HG03439 (cell line): Measurements from ENCODE around the gene ARHGAP29.

Source experiments
- ATAC-seq: cut with Tn5 transposase; IDR thresholded peaks from one replicate; pipeline ENCODE4 v1.9.1; 2021; ENCODE audit warnings: mild to moderate bottlenecking, moderate library complexity; ENCODE audit not compliant: unreplicated experiment

The ARHGAP29 gene

DNA sequence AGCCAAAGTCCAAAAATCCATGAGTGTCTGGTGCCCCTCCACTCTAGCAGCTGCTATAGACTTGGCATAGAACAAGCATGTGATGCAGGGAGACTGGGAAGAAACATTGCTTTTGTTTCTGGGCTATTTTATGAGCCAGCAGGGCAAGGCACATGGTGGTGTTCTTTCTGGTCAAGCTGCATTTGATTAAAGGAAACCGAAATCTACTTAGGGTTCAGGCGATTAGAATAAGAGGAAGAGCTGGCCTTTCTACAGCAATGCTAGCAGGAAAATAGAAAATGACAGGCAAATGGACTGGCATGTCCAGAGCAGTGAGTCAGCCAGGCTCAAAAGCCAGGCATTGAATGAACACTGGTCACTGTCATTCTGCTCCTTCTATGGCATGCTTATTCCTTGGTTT lies 28.5 kb upstream of the ARHGAP29 start:
- ATAC-seq = no peak

DNA sequence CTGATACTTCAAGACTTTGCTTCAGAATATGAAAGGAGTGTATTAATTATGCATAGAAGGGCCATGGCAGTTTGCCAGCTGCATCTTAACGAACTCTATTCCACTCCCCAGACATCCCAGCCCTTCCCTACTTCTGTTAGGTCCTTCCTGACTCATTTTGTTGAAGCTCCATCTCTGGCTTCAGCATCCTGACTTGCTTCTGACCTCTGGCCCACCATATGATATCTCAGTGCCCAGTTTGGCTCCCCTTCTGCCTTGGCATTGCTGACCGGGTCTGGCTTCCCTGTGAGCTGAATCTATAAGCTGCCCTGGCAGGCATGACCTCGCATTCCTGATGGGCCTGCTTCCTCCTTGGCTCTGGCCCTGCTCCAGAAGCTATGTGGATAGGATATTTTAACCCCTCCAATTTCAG lies 27.6 kb upstream of the ARHGAP29 start:
- no peak for ATAC-seq

DNA sequence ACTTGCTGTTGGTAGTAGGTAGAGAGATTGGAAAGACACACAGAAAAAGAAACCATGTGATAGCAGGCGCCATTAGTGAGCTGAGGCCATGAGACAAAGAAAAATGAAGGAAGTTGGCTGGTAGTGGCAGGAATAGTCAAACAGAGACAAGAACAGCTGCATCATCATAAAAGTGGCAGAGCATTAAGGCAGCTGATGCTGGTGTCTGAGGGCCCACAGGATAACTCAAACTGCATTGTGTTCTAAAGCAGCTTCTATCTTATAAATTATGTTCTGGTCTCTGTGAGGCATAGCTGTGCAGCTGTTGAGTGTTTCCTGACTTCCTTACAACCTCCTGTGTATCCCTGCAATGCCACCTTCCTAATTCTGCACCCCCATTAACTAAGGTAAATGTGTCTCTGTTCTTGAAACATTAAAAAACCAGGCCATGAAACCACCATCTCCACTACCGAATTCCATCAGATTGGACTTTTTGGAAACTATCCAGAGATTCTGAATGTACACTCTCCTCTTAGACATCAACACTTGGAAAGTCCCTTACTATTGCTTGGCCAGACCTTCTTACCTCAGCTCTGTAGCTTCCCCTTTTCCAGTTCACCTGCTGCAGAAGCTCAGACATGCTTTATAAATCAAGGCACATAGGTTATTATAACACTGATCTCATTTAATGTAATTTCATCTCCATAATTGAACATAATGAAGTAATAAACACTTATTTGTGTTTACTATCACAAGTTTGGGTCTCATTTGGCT lies 23.4 kb upstream of the ARHGAP29 start:
- ATAC-seq = no peak

DNA sequence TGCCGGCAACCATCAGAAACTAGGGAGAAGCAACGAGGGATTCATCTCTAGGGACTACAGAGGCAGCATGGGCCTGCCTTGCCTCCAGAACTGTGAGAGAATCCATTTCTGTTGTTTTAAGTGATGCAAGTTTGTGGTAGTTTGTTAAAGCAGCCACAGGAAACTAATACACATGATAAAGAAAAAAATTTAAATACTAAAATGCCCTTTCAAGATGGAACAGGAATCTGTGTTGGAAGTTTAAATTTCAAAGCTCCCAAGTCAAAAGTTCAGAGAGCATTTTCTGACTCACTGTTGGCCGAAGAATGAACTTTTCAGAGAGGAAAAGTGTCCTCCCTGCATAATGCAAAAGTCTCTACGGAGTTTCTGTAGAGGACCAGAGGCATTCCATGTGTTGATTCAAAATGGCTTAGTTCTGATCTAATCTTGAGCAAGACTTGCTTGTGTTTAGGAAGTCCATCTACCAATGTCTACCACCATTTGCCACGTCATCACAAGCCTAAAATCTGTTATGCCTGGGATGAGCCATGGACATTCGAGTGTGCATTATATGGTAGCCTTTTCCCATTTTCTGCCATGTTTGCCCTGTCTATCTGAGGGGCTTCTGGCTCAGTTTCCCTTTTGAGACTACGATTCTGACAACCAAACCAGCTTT lies 22.4 kb upstream of the ARHGAP29 start:
- no peak for ATAC-seq

DNA sequence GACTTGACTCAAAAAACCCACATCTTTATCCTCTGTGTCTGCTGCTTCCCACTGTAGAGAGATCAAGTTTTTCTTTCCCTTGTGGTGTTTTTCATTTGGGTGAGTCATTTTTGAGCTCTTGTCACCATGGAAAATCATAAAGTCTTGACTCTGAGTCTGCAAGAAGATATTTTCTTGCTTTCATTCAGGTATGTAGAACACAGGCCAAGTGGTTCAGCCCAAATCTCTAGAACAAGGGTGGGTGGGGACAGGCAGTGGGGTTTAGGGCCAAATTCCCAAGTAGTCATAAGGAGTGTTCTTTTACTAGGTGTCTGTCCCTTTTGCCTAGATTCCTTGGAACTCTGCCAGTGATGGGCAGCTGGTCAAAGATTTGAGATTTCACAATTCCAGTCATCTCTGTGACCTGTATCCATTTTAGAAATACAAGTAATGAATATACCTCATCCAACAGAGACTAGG lies 21.5 kb upstream of the ARHGAP29 start:
- no peak for ATAC-seq

DNA sequence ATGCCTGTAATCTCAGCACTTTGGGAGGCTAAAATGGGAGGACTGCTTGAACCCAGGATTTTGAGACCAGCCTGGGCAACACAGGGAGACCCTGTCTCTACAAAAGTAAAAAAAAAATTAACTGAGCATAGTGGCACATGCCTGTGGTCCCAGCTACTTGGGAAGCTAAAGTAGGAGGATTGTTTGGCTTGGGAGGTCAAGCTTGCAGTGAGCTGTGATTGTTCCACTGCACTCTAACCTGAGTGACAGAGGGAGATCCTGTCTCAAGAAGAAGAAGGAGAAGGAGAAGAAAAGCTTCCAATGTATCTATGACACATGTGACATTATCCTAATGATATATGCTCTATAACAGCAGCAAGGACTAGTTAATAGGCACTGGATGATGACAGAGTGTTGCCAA lies 20.1 kb upstream of the ARHGAP29 start:
- no peak for ATAC-seq

DNA sequence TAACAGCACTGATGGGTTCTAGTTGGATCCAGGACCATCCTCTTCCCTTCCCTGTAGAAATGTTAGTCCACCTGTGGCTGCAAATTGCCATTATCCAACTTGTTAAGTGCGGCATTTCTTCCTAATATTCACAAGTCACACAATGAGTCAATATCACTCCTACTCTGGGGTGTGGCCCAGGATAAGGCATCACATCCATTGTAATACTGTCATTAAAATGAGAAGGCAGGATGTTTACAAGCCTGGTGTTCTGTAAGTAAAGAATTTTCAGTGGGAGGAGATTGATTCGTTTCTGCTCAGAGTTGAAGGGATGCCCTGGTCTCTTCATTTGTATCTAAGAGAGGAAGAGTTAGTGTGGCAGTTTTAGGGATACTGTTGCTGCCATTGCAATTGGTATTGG lies 18.1 kb upstream of the ARHGAP29 start:
- no peak for ATAC-seq

DNA sequence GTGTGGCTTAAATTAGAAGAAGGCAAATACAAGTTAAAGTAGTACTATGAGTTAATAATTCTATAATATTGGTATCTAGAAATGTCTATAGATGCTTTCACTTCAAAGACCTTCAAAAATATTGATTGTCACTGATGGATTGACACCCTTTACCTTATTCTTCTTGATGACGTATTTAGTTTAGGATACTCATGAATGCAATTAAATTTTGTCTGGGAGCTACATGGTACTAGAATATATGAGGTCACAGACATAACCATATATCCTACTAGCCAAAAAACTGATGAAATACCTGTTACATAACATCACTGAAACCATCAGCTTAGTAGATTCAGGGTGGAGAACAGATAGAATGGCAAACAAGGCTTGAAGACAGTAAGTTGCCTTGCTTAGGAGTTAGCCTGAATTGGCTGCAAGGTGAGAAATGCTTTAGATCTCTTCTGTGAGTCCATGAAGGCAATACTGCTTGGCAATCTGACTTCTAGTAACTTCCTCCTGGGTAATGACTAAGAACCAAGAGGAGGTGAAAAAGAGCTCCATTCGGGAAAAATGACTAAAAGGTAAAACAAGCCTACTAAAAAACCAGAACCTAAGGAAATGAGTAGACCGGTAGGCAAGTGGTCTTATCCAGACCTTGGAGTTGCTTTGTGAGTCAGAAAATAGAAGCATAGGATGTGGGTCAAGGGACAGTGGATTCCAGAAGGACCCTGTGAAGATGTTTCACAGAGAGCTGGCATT lies 16.9 kb upstream of the ARHGAP29 start:
- ATAC-seq = no peak

DNA sequence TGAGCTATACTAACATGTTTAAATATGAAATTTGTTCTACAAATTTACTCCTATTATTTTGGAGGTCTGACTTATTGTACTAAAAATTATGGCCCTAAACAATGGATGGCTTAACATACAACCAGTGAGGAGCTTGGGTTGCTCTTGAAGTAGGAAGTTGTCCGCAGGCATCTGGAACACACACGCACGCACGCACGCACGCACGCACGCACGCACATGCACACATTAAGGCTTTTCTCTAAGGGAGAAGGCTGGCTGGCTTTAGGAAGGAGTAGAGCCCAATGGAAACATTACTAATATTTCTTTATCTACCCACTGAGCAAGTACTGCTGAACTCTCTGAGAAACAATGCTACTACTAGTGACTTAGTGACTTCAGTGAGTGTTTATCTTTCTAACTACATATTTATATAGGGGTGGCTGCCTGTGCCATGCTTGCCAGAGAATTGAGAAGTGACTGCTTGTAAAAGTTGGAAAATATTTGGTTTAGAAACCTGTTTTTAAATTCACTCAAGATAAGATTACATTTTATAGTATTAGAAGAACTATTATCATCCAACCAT lies 16.2 kb upstream of the ARHGAP29 start:
- no peak for ATAC-seq

DNA sequence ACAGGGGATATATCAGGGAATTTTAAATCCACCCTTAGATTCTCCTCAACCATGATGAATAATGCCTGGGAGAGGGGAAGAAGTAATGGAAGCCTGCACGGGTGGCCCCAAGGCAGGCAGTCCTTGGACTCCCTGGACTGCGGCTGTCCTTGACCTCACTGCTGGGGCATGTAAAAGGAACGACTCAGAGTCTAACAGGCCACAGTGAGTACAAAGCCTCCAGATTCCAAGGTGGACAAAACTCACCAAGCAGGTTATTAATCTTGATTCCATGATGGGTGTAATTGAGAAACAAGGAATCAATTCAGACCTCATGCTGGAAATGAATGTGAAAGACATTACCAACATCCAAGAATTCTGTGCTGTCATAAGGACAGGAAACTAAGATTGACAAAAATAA lies 13.0 kb upstream of the ARHGAP29 start:
- no peak for ATAC-seq

DNA sequence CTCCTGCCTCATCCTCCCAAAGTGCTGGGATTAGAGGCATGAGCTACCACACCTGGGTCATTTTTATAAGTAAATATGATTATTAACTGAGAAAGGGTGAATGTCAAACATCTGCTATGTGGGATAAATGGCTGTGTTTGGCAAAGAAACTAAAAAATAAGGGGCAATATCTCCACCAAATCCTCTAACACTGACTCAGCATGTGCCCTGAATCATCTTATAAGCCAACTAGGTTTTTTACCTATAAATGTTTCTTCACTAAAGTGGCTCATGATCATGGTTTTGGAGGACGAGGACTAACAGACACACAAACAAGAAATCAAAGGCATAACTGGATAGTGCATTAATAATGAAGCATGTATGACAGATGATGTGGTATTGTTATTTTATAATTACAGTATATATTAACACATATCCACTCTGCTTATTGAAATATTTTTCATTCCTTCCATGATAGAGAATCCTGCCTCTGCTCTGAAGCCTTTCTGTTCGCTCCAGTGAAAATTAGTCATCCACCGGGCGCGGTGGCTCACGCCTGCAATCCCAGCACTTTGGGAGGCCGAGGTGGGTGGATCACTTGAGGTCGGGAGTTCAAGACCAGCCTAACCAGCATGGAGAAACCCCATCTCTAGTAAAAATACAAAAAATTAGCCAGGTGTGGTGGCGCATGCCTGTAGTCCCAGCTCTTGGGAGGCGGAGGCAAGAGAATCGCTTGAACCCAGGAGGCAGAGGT lies 11.7 kb upstream of the ARHGAP29 start:
- ATAC-seq = no peak

DNA sequence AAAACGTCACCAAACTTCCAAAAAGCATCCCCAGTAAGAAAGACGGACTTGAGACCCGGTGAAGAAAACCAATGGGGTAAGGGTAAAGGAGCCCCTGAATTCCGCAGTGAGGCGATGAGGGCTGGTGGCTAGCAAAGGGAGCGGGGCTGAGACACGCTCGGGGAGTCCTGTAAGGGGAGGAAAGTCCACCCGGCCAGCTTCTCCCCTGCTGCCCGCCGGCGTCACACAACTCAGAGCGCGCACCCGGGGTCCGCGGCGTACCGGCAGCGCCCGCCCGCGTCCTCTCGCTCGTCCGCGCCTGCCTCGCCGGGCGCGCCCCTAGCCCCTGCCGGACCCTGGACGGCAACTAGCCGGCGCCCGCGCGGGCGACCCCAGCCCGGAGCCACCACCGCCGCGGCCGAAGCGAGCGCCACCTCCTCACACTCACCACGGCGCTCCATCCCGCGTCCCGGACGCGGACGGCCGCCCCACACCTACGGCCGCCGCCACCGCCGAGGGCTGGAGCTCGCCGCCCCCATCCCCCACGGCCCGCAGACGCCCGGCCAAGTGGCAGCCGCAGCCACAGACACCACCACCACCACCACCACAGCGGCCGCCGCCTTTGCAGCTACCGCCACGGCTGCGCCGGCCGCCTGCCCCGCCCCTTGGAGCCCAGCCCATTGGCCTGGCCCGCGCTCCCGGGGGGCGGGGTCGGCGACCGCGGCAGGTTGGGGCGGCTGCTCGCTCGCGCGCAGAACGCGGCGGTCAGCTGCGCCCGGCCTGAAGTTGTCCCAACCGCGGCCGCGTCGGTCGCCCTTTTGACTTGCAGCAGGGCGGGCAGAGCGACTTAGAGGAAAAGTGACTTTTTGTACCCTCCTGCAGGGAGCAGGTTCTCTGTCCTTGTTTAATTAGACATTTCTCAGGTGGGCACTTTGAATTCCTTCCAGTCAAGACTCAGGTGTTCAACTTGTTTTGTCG lies 10.0 kb upstream of the ARHGAP29 start:
- ATAC-seq = peak; percentile 90

DNA sequence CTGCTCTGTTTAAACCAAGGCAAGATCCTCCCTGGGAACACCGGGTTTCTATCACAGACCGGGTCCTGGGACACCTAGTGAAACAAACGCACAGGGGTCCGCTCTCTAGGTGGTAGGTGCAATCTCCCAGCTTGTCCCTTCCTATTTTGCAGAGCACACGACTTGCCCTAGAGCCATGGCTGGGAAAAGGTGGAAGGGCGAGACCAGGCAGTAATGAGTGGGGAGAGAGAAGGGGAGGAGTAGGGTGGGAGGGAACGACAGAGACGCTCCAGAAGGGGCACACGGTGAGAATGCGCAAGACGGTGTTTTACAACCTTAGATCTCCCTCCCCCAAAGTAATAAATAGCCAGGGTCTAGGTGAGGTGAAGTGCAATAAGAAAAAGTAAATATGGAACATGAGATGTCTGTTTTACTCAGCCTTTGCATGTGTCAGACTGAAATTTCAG lies 9.3 kb upstream of the ARHGAP29 start:
- ATAC-seq = no peak

DNA sequence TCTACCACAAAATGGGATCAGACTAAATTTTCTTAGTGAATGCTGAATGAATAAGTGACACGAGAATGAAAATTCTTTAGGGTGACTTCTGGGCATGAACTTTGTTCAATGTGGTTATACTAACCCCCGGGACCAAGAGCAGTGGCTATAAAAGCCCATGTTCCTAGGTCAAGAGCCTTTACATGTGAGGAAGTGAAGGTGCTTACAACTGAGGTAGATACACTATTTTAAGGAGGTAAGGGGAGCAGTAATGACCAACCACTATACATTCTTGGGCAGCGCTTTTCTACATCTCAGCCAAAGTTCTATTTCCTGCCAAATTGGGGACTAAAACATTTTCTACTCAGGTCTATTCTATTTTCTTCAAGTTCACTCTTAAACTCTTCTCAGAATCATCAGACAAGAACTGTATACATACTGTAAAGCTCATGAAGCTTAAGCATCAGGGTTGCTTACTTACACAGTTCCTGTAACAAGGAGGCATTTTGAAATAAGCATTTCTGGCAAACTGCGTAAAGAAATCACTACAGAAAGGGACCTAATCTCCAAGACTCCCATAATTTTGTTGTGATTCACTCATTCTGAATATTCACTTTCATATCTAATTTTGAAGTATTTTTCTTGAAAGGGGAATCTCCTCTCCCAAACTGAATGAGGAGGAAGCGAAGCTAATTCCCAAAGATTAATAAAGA lies 8.5 kb upstream of the ARHGAP29 start:
- ATAC-seq = no peak

DNA sequence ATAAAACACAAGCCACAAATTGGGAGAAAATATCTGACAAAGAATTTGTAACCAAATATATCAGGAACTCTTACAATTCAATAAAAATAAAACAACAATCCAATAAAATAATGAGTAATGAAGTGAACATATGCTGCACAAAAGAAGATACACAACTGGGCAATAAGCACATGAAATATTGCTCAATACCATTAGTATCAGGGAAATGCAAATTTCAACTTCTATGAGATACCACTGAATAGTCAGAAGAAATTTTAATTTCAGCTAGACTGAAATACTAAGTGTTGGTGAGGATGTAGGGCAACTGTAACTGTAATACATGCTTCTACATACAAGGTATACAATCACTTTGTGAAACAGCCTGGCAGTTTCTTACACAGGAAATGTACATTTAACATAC lies 7.4 kb upstream of the ARHGAP29 start:
- no peak for ATAC-seq

DNA sequence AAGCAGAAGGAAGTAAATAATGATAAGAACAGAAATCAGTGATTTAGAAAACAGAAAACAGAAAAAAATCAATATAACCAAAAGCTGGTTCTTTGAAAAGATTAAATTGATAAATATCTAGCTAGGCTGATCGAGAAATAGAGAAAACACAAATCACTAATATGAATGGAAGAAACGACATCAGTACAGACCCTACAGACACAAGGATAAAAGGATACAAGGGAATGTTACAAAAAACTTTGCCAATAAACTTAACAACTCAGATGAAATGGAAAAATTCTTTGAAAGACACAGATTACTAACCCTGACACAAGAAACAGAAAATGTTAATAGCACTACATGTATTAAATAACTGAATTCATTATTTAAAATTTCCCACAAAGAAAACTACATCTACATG lies 6.3 kb upstream of the ARHGAP29 start:
- no peak for ATAC-seq

DNA sequence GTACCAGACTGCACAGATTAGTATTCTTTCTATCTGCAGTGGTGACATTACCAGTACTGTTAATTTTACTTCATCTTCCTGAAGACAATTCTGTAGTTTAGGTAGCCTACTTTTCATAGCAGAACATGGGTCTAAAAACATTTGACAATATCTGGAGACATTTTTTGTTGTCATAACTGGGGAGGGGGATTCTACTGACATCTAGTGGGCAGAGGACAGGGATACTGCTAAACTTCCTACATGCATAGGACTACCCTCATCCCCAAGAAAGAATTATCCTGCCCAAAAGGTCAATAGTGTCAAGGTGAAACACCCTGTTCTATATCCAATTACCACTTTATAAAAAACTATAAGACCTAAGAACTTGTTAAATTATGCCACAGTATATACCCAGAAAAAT lies 3.4 kb upstream of the ARHGAP29 start:
- ATAC-seq = no peak

DNA sequence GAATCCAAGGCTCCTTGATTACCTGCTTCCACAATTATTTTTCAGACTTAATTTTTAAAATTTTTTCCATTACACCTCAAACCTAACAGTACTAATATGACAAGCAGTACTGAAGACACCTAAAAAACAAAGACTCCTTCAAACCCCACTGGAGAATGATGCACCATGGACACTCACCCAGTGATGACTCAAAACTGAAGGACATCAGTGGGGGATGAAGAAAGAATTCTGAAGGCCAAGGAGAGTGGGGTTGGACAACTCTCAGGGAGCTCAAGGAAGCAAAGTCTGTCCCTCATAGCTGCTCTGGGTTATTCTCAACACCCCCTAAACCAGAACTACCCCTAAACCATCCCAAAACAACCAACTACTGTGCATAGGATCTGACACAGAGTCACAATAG lies 2.4 kb upstream of the ARHGAP29 start:
- ATAC-seq = no peak

DNA sequence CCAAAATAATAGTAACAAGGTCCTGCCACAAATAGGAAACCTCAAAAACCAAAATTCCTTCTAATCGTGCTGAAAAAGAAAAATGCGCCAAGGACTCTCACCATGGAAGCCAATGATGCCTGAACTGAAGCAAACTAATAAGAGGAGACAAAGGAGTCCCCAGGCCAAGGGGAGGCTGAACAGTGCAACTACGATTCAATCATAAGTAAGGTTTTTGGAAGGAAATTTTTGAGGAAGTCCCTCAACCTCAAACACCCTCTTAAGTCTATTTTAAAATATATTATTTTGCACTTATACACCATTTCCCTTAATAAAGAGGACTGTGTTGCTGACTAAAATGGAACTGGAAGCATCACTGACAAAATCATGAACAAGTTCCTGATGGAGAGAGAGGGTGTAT lies 1.7 kb upstream of the ARHGAP29 start:
- no peak for ATAC-seq
